ENCODE results near the gene FAM20C. TPM values are rescaled to one million over a fixed set of nuclear protein-coding genes. Genes with fewer than 3 reads are reported as not detected.

FAM20C gene
- total RNA-seq, 2 donors from 2014 or later, result 18.5 to 18.9 TPM

GRCh38 chr7:193481-194251 is 1.3 kb downstream of the FAM20C start:
- Histone ChIP-seq H3K4me3 (peak overlapping the region; percentile 71), H3K27ac (peak overlapping the region; percentile 1), H3K9ac (ENCODE audit: low read depth in 2 of 2, low read length in 2 of 2) (peak overlapping the region; percentile 46 to 73), H3K36me3 (peaks cover 5% of the 10 kb centered on the region), H3K9me3 (no peaks in the 10 kb centered on the region), H3K4me1 (no peaks in the 10 kb centered on the region), H3K27me3 (peaks cover 21% of the 10 kb centered on the region)
- no peak for TF ChIP-seq CTCF (IDR thresholded peaks at IDR 0.05)
- intact Hi-C loops (cut with DNase I), result no loop called here
- peak; percentile 32 for DNase-seq

DNA sequence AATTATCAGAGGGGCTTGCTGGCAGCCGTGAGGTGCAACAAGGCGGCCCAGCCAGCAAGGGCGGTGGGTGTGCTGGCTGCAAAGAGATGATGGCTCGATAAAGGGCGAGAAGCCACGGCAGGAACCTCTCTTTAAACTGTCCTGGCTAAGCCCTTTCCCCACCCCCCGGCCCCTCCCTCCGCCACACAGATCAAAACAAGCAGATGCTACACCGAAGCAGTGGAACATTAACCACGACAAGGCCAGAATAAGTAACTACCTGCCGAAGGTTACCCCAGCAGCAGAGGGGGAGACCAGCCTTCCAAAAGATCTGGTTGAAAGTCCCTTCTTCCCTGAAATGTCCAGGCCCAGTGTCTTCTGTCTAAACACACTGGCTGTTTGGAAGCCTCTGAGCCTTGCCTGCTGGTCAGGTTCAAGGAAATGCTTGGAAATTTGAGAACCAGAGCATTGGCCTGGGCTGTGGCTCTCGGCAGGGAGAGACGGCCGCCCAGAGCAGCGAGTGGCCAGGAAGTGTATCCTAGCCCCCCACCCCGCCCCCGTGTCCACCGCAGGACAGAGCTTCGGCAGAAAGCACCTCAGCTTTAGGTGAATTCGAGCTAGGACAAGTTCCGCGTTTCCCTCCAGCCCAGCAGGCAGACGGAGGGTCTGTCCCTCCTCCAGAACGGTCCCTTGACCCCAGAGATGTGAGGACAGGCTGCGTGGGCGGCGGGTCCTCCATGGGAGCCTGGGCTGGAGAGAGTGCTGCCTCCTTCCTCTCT is 2.1 kb downstream of the FAM20C start:
- intact Hi-C loops (cut with DNase I), result no loop called here
- Histone ChIP-seq H3K4me3 (peak overlapping the region; percentile 71), H3K9ac (ENCODE audit: low read depth in 2 of 2, low read length in 2 of 2) (peak overlapping the region; percentile 46 to 73), H3K27ac (peak overlapping the region; percentile 1), H3K36me3 (peaks cover 5% of the 10 kb centered on the region), H3K9me3 (no peaks in the 10 kb centered on the region), H3K27me3 (peaks cover 21% of the 10 kb centered on the region), H3K4me1 (no peaks in the 10 kb centered on the region)
- no peak for TF ChIP-seq CTCF (IDR thresholded peaks at IDR 0.05)
- DNase-seq, result peak; percentile 33

- Histone ChIP-seq H3K9ac (ENCODE audit: low read depth in 2 of 2, low read length in 2 of 2) (peak overlapping the region in 1 of 2 donors; percentile 26), H3K27ac (no peak overlapping the region), H3K36me3 (peaks cover 5% of the 10 kb centered on the region), H3K4me1 (no peaks in the 10 kb centered on the region), H3K9me3 (no peaks in the 10 kb centered on the region), H3K27me3 (peaks cover 21% of the 10 kb centered on the region), H3K4me3 (peak overlapping the region; percentile 71)
- no peak for TF ChIP-seq CTCF (IDR thresholded peaks at IDR 0.05)
- intact Hi-C loops (cut with DNase I), result no loop called here
- DNase-seq, result no peak
Observed at GRCh38 chr7:195010-195829, 2.8 kb downstream of the FAM20C start.

GRCh38 chr7:195830-196128 is 3.4 kb downstream of the FAM20C start:
- no peak overlapping the region for H3K27ac ChIP-seq
- intact Hi-C loops (cut with DNase I), result no loop called here
- no peak for DNase-seq
- no peak overlapping the region for H3K4me3 ChIP-seq
- H3K27me3 ChIP-seq, result peaks cover 21% of the 10 kb centered on the region
- H3K4me1 ChIP-seq, result no peaks in the 10 kb centered on the region
- no peaks in the 10 kb centered on the region for H3K9me3 ChIP-seq
- H3K9ac ChIP-seq (ENCODE audit: low read depth in 2 of 2, low read length in 2 of 2), result no peak overlapping the region
- no peak for TF ChIP-seq CTCF (IDR thresholded peaks at IDR 0.05)
- H3K36me3 ChIP-seq, result peaks cover 5% of the 10 kb centered on the region

DNA sequence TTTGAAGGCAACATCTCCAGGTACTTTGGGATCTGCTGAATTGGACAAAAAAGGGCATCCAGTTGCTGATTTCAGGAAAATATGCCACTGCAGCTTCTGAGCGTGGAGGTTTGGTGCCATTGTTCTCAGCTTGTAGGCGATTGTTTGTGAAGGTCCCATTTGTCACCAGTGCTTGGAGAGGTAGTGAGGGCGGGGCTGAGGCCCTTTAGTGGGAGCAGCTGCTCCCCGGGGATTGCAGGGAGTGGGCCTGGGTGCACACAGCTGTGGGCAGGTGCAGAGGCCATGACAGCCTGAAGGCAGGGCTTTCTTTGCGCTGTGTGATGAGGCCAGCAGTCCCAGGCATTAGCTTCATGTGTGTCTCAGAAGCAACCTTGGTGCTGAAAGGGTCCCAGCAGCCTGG is 3.9 kb downstream of the FAM20C start:
- Histone ChIP-seq H3K36me3 (peaks cover 5% of the 10 kb centered on the region), H3K4me1 (no peaks in the 10 kb centered on the region), H3K9ac (ENCODE audit: low read depth in 2 of 2, low read length in 2 of 2) (no peak overlapping the region), H3K27ac (no peak overlapping the region), H3K9me3 (no peaks in the 10 kb centered on the region), H3K27me3 (peaks cover 17% of the 10 kb centered on the region), H3K4me3 (no peak overlapping the region)
- DNase-seq, result no peak
- intact Hi-C loops (cut with DNase I), result no loop called here
- TF ChIP-seq CTCF (IDR thresholded peaks at IDR 0.05), result no peak
